Adipose tissue (tissue), 3 donors: ENCODE results near the gene NAALADL2. TPM values are rescaled to one million over a fixed set of nuclear protein-coding genes. Genes with fewer than 3 reads are reported as not detected.

ENCODE experiments used
- H3K27ac ChIP-seq: one replicate; pipeline ENCODE4 v1.5.1; 2013; ENCODE audit warnings: low read depth, low read length
- WGBS, 3 donors: extraction: QIAGEN DNeasy Blood & Tissue Kit; methylation state at CpG; one replicate each; pipeline ENCODE4 v1.1.7; 2013; 5-methylcytosine and 5-hydroxymethylcytosine counted together
- polyA plus RNA-seq, 3 donors: library from polyadenylated mRNA; stranded (reverse); fragments of 200-250 nt; gene quantifications; one replicate each; pipeline ENCODE4 v1.2.3, GENCODE V29; 2013
- donor health status: healthy with polysubstance abuse.
- donor health status: Bipolar disorder and iron deficiency.
- donor health status: healthy.

NAALADL2 gene
- polyA plus RNA-seq = 1 to 10 TPM in 1 of 3 donors, under 1 TPM in 2; 0.67 to 2.1 (median 0.91) TPM

GRCh38 chr3:174859114-174859735, at the start of gene NAALADL2:
TSS of gene NAALADL2 (plus strand) at chr3:174859334.
- no peak within 1 kb of the TSS for H3K27ac ChIP-seq
- WGBS, 3 donors = 44 to 87% (median 77%) methylated on average over 5 of the region's 5 CpGs

- H3K27ac ChIP-seq = no peak overlapping the region
Measured at GRCh38 chr3:174810254-174810653, 48.9 kb upstream of the NAALADL2 start.

- no peak overlapping the region for H3K27ac ChIP-seq
- 79 to 93% (median 91%) methylated on average over 4 of the region's 4 CpGs for WGBS, 3 donors
Measured at GRCh38 chr3:174812172-174812862, 46.8 kb upstream of the NAALADL2 start.

GRCh38 chr3:174815750-174816149, 43.4 kb upstream of the NAALADL2 start:
- no peak overlapping the region for H3K27ac ChIP-seq
- WGBS, 3 donors = 85 to 95% (median 90%) methylated on average over 1 of the region's 1 CpG

DNA sequence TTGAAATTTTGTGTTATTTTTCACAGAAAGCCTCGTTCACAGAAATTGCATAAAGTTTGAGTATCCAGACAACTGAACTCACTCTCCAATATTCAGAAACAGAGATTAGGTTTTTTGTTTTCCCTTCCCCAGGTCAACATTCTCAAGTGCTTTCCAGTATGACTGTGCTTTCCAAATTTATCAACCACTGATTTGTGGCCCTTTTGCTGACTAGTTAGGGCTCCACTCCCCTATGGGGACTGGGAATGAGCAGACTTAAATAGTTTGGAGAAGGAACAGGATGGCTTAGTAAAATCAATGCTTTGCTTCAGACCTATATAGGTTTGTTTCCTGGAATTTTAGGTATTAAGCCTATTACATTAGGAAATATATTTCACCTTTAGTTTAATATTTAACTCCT, 38.2 kb upstream of the NAALADL2 start:
- H3K27ac ChIP-seq = no peak overlapping the region
- WGBS, 3 donors = 80 to 89% (median 83%) methylated on average over 1 of the region's 1 CpG

GRCh38 chr3:174821477-174821876, 37.7 kb upstream of the NAALADL2 start:
- no peak overlapping the region for H3K27ac ChIP-seq

DNA sequence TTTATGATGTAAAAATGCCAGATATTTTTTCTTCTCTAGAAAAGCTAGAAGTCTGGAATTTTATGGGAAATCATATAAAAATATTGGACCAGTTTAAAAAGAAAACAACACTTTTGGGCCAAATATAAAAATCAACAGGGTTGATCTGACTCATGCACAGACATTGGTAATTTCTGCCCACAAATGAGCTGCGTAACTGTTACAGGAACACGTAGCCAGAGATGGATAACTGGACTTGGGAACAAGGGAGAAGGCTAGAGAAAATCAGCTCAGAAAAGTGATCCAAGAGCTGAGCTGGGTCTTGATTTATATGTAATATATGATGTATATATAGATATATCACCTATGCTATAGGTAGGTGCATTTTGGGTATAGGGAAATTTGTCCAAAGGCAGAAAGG, 36.8 kb upstream of the NAALADL2 start:
- WGBS, 3 donors = 91 to 98% (median 94%) methylated on average over 2 of the region's 2 CpGs
- no peak overlapping the region for H3K27ac ChIP-seq

GRCh38 chr3:174826069-174826468, 33.1 kb upstream of the NAALADL2 start:
- no peak overlapping the region for H3K27ac ChIP-seq

DNA sequence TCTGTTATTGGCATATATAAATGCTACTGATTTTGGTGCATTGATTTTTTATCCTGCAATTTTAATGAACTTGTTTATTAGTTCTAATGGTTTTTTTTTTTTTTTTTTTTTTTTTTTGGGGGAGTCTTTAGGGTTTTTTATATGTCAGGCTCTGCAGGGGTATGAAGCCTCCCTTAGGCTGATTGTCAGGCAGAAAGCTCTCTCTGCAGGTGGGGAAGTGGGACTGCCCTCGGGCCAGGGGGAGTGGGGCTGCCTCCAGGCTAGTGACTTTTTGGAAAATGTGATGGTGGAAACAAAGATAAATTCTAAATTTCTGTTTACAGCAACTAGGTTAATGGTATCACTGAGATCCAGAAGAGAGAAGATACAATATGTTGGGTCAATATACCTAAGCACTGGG, 14.4 kb upstream of the NAALADL2 start:
- WGBS, 3 donors = 63 to 88% (median 67%) methylated on average over 1 of the region's 1 CpG
- no peak overlapping the region for H3K27ac ChIP-seq

DNA sequence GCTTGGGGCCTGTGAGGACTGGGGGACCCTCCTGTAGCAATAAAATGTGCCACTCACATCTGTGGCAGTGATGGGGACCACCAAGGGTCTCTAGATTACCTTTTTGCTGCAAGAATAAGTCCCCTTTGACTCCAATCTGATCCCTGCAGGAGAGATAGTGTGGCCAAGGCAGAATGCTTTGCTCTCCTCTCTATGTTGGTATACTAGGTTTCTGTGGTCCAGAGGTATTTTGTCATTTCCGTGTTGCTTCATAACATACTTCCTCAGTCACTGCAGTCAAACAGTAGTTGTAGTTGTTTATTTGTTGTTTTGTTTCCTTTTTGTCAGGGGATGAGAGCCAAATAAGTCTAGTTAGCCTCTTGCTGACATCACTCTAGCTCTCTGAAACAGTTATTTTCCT, 13.1 kb upstream of the NAALADL2 start:
- WGBS, 3 donors = 79 to 95% (median 83%) methylated on average over 1 of the region's 1 CpG
- H3K27ac ChIP-seq = no peak overlapping the region

- H3K27ac ChIP-seq = no peak overlapping the region
- 89 to 96% (median 95%) methylated on average over 7 of the region's 7 CpGs for WGBS, 3 donors
Measured at GRCh38 chr3:174854987-174855386, 4.1 kb upstream of the NAALADL2 start.

DNA sequence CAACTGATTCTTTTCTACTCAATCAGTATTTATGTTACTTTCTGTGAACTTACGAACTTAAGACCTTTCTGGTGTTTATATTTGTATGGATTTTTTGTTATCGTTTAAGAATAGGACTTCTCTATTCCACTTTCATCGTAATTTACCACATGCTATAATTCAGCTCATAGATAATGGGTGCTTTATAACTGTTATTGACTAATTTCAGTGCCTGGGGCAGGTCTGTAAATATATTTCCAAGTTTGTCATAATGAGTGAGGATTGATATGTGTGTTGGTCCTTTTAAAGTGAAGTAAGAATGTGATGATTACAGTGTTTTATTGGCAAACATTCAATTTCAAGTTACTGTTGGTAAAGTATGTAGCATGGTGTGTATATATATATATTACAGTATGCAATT, 1.8 kb upstream of the NAALADL2 start:
- H3K27ac ChIP-seq = no peak overlapping the region
- 28 to 59% (median 58%) methylated on average over 3 of the region's 3 CpGs for WGBS, 3 donors

- WGBS, 3 donors = 47 to 90% (median 88%) methylated on average over 1 of the region's 1 CpG
- H3K27ac ChIP-seq = no peak overlapping the region
Measured at GRCh38 chr3:174858353-174858752, 781 bp upstream of the NAALADL2 start.

GRCh38 chr3:174859756-174860155, 622 bp downstream of the NAALADL2 start:
- H3K27ac ChIP-seq = no peak overlapping the region
- WGBS, 3 donors = 20 to 95% (median 92%) methylated on average over 3 of the region's 3 CpGs

DNA sequence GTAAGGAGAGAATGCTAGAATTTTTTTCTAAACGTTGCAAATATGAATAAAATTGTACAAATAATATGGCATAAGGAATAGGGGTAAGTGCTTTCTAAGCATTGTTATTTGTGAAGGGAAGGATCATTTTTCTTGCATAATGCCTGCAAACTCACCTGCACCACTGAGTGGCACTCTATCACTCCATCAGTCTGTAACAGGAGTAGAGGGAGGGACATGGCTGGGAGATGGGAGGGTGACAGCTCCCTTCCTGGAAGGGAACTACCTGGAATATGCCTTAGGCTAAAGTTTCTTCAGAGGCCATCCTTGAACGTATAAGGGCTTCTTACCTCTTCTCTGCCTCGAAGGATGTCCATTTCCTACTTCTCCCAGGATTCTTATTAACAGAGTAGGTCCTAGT, 3.0 kb downstream of the NAALADL2 start:
- WGBS, 3 donors = 59 to 72% (median 72%) methylated on average over 3 of the region's 3 CpGs
- no peak overlapping the region for H3K27ac ChIP-seq

DNA sequence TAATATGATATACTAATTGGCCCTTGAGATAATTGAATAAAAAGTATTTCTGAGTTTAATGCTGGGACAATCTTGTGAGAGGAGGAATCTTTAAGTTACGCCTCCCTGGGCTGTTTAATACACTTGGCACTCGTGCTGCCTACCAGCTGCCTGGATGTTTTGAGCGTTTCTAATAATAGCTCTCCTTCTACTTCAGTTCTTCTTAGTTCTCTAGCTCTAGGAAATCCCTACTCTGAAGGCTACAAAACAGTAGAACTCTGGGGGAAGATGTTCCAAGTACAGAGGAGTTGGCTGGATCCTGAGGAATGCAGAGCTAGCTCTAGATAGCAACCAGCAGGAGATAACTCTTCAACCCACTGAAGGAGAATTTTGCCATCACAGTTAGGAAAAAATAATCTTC, 3.5 kb downstream of the NAALADL2 start:
- no peak overlapping the region for H3K27ac ChIP-seq

GRCh38 chr3:174863488-174863887, 4.4 kb downstream of the NAALADL2 start:
- no peak overlapping the region for H3K27ac ChIP-seq

More for the DNA sequence above, 3.5 kb downstream of the NAALADL2 start:
- WGBS, 3 donors = 56 to 79% (median 65%) methylated on average over 3 of the region's 3 CpGs

GRCh38 chr3:174869448-174869847, 10.3 kb downstream of the NAALADL2 start:
- no peak overlapping the region for H3K27ac ChIP-seq
- WGBS, 3 donors = 65 to 85% (median 66%) methylated on average over 7 of the region's 7 CpGs

- 47 to 93% (median 84%) methylated on average over 3 of the region's 3 CpGs for WGBS, 3 donors
- no peak overlapping the region for H3K27ac ChIP-seq
Measured at GRCh38 chr3:174873832-174874657, 14.9 kb downstream of the NAALADL2 start.

DNA sequence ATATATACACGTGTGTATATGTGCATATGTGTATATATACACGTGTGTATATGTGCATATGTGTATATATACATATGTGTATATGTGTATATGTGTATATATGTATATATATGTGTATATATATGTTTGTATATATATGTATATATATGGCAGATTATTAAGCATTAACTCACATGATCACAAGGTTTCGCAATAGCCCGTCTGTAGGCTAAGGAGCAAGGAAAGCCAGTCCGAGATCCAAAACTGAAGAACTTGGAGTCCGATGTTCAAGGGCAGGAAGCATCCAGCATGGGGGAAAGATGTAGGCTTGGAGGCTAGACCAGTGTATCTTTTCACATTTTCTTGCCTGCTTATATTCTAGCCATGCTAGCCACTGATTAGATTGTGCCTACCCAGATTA, 23.7 kb downstream of the NAALADL2 start:
- WGBS, 3 donors = 90 to 93% (median 93%) methylated on average over 6 of the region's 6 CpGs
- no peak overlapping the region for H3K27ac ChIP-seq
